GM23338 (cell line): ENCODE results near the gene CDHR3. TPM values are rescaled to one million over a fixed set of nuclear protein-coding genes. Genes with fewer than 3 reads are reported as not detected.

Source experiments
- ATAC-seq: fragments of 200-7000 bp; cut with Tn5 transposase; 3 replicates; pipeline ENCODE4 v1.9.1; 2020
- DNase-seq: peaks from one replicate; pipeline ENCODE4 v3.0.0-alpha.2; 2015; ENCODE audit warnings: low spot score
- H2AFZ ChIP-seq: fragments of 200-600 bp; sonication (generic); 2 replicates; pipeline ENCODE4 v1.8.0; 2016; ENCODE audit warnings: antibody characterized with exemption, mild to moderate bottlenecking, moderate library complexity
- H3F3A ChIP-seq: fragments of 200-600 bp; sonication (generic); replicated peaks from 2 replicates; pipeline ENCODE4 v1.8.0; 2017; ENCODE audit warnings: antibody characterized with exemption, mixed run types, low read depth
- H3K27ac ChIP-seq: fragments of 200-600 bp; sonication (generic); 2 replicates; pipeline ENCODE4 v1.6.1; 2016; ENCODE audit warnings: low read depth
- H3K27me3 ChIP-seq: fragments of 200-600 bp; sonication (generic); 2 replicates; pipeline ENCODE4 v1.8.0; 2016; ENCODE audit warnings: mild to moderate bottlenecking, mixed run types, moderate library complexity; ENCODE audit not compliant: insufficient read depth
- H3K36me3 ChIP-seq: fragments of 200-600 bp; sonication (generic); 2 replicates; pipeline ENCODE4 v1.8.0; 2016; ENCODE audit warnings: mild to moderate bottlenecking; ENCODE audit not compliant: insufficient read depth
- H3K4me1 ChIP-seq: fragments of 200-600 bp; sonication (generic); 2 replicates; pipeline ENCODE4 v1.8.0; 2016; ENCODE audit warnings: mild to moderate bottlenecking, moderate library complexity; ENCODE audit not compliant: insufficient read depth
- H3K4me2 ChIP-seq: fragments of 200-600 bp; sonication (generic); 2 replicates; pipeline ENCODE4 v1.7.1; 2017; ENCODE audit warnings: mixed run types
- H3K4me3 ChIP-seq: fragments of 200-600 bp; sonication (generic); 2 replicates; pipeline ENCODE4 v1.6.1; 2016; ENCODE audit warnings: mixed run types
- H3K79me2 ChIP-seq: fragments of 200-600 bp; sonication (generic); replicated peaks from 2 replicates; pipeline ENCODE4 v1.8.0; 2017; ENCODE audit warnings: mild to moderate bottlenecking; ENCODE audit not compliant: insufficient read depth
- H3K9me2 ChIP-seq: fragments of 200-600 bp; sonication (generic); 2 replicates; pipeline ENCODE4 v1.8.0; 2017; ENCODE audit not compliant: insufficient read depth
- H4K20me1 ChIP-seq: fragments of 200-600 bp; sonication (generic); replicated peaks from 2 replicates; pipeline ENCODE4 v1.8.0; 2017; ENCODE audit warnings: mild to moderate bottlenecking; ENCODE audit not compliant: insufficient read depth
- H3K27ac Mint-ChIP-seq: 2 replicates; pipeline ENCODE4 v1.8.0; 2020; ENCODE audit warnings: inconsistent platforms, mild to moderate bottlenecking, moderate library complexity, mixed read lengths
- H3K27me3 Mint-ChIP-seq: 3 replicates; pipeline ENCODE4 v1.8.0; 2022; ENCODE audit warnings: low read depth, mild to moderate bottlenecking, moderate library complexity, mixed read lengths, inconsistent platforms; ENCODE audit not compliant: insufficient read depth, poor library complexity
- H3K36me3 Mint-ChIP-seq: 3 replicates; pipeline ENCODE4 v1.8.0; 2021; ENCODE audit warnings: low read depth, mild to moderate bottlenecking, inconsistent platforms, moderate library complexity, mixed read lengths
- H3K4me1 Mint-ChIP-seq: 3 replicates; pipeline ENCODE4 v1.8.0; 2020; ENCODE audit warnings: mild to moderate bottlenecking, inconsistent platforms, mixed read lengths
- H3K4me3 Mint-ChIP-seq: 3 replicates; pipeline ENCODE4 v1.8.0; 2021; ENCODE audit warnings: moderate library complexity, mild to moderate bottlenecking, inconsistent platforms, mixed read lengths
- H3K9me3 Mint-ChIP-seq: 3 replicates; pipeline ENCODE4 v1.8.0; 2020; ENCODE audit warnings: moderate library complexity, mild to moderate bottlenecking, inconsistent platforms, mixed read lengths
- CREB1 ChIP-seq: fragments of 250-450 bp; sonication (Bioruptor Pico); IDR thresholded peaks from 2 replicates; pipeline ENCODE4 v1.5.0; 2020; ENCODE audit warnings: low read depth, mild to moderate bottlenecking, moderate library complexity
- CTCF ChIP-seq, 2 experiments: fragments of 200-600 bp in 1 of 2; sonication (generic) in 1 of 2; conservative IDR thresholded peaks; 2 replicates each; pipeline versions ENCODE4 v1.5.1 to v1.6.1; 2016 to 2017; ENCODE audit warnings: antibody characterized with exemption in 2 of 2, low read depth in 2 of 2, mild to moderate bottlenecking in 2 of 2, moderate library complexity in 1 of 2
- ETS1 ChIP-seq: IDR thresholded peaks from 2 replicates; pipeline ENCODE4 v1.6.1; 2016; ENCODE audit warnings: antibody characterized with exemption
- EZH2 ChIP-seq: fragments of 200-600 bp; sonication (generic); IDR thresholded peaks from one replicate; pipeline ENCODE4 v1.8.0; 2017; ENCODE audit warnings: antibody characterized with exemption, mild to moderate bottlenecking, low read depth; ENCODE audit not compliant: unreplicated experiment
- EZH2phosphoT487 ChIP-seq: fragments of 200-600 bp; sonication (generic); IDR thresholded peaks from one replicate; pipeline ENCODE4 v1.8.1; 2018; ENCODE audit warnings: antibody characterized with exemption; ENCODE audit not compliant: unreplicated experiment
- JUNB ChIP-seq: IDR thresholded peaks from one replicate; pipeline ENCODE4 v1.6.1; 2016; ENCODE audit warnings: antibody characterized with exemption; ENCODE audit not compliant: unreplicated experiment
- NANOG ChIP-seq: IDR thresholded peaks from 2 replicates; pipeline ENCODE4 v1.6.1; 2016; ENCODE audit warnings: antibody characterized with exemption, borderline replicate concordance
- POLR2AphosphoS5 ChIP-seq: IDR thresholded peaks from 2 replicates; pipeline ENCODE4 v1.6.1; 2016; ENCODE audit warnings: antibody characterized with exemption, low read depth
- REST ChIP-seq: IDR thresholded peaks from one replicate; pipeline ENCODE4 v1.6.1; 2018; ENCODE audit warnings: antibody characterized with exemption; ENCODE audit not compliant: unreplicated experiment
- STAT1 ChIP-seq: IDR thresholded peaks from one replicate; pipeline ENCODE4 v1.6.1; 2016; ENCODE audit warnings: antibody characterized with exemption; ENCODE audit not compliant: unreplicated experiment
- ZNF114 ChIP-seq: fragments of 250-450 bp; sonication (Bioruptor Pico); IDR thresholded peaks from 2 replicates; pipeline ENCODE4 v1.5.0; 2020; ENCODE audit warnings: mild to moderate bottlenecking, moderate library complexity
- ZNF331 ChIP-seq: fragments of 250-450 bp; sonication (Bioruptor Pico); IDR thresholded peaks from 2 replicates; pipeline ENCODE4 v1.5.0; 2020; ENCODE audit warnings: low read depth, mild to moderate bottlenecking, moderate library complexity
- ZNF462 ChIP-seq: fragments of 250-450 bp; sonication (Bioruptor Pico); IDR thresholded peaks from 2 replicates; pipeline ENCODE4 v1.5.0; 2020; ENCODE audit warnings: mild to moderate bottlenecking, moderate library complexity
- polyA plus RNA-seq: library from polyadenylated mRNA; unstranded; fragments of >200 nt; fragmentation: Nextera tagmentation; extraction: Ambion mirVana; gene quantifications from 2 replicates; pipeline ENCODE4 v1.2.1, GENCODE V29; 2016
- total RNA-seq: library from RNA; depleted of rRNA; stranded (reverse); fragments of >200 nt; shearing (Covaris generic); gene quantifications from 2 replicates; pipeline ENCODE4 v1.2.3, GENCODE V29; 2014

The CDHR3 gene
- total and polyA plus RNA-seq, 2 experiments from 2014 or later: 5.1 to 12.2 TPM

GRCh38 chr7:105940109-105940508, 23.0 kb upstream of the CDHR3 start:
- Mint-ChIP-seq H3K27ac (no peak overlapping the region), H3K27me3 (peaks cover 7% of the 10 kb centered on the region), H3K4me1 (no peaks in the 10 kb centered on the region; the same call in 1 of the 3 replicates), H3K9me3 (no peaks in the 10 kb centered on the region), H3K4me3 (no peak overlapping the region), H3K36me3 (peaks cover 4% of the 10 kb centered on the region; the same call in 2 of the 3 replicates)
- Histone ChIP-seq H4K20me1 (no peaks in the 10 kb centered on the region), H2AFZ (no peak overlapping the region), H3K4me1 (peaks cover 5% of the 10 kb centered on the region), H3K27ac (no peak overlapping the region), H3K27me3 (no peaks in the 10 kb centered on the region), H3K4me2 (no peak overlapping the region), H3K4me3 (no peak overlapping the region), H3F3A (no peaks in the 10 kb centered on the region), H3K79me2 (no peaks in the 10 kb centered on the region), H3K36me3 (no peaks in the 10 kb centered on the region), H3K9me2 (0 out of 2 replicates have a peak, but pooled peaks cover 2% of the 10 kb centered on the region)
- DNase-seq (no peak), ATAC-seq (no peak)
- TF ChIP-seq REST: no peak
- TF ChIP-seq ZNF114 (CRISPR knock-in tag): no peak
- no peak for TF ChIP-seq STAT1
- no peak for TF ChIP-seq ZNF331 (CRISPR knock-in tag)
- TF ChIP-seq EZH2phosphoT487: no peak
- TF ChIP-seq ZNF462 (CRISPR knock-in tag): no peak
- no peak for TF ChIP-seq EZH2
- no peak for TF ChIP-seq CREB1
- TF ChIP-seq NANOG: no peak
- TF ChIP-seq JUNB: no peak
- TF ChIP-seq POLR2AphosphoS5: no peak
- no peak for TF ChIP-seq ETS1
- no peak for TF ChIP-seq CTCF (conservative IDR thresholded peaks at IDR 0.05; ENCODE audit: low read depth in 2 of 2)
